PFSK-1 (cell line): ENCODE measurements around the gene OR4D1.
A peak's percentile ranks its signal among the peaks of the same experiment; 100 is the strongest.

Experiments used
- FOXP2 ChIP-seq: optimal IDR thresholded peaks from 2 replicates; pipeline ENCODE3; 2011; ENCODE audit warnings: borderline replicate concordance, control low read depth, inconsistent platforms; ENCODE audit not compliant: insufficient read depth; ENCODE audit errors: extremely low read length, extremely low read depth
- POLR2AphosphoS5 ChIP-seq: IDR thresholded peaks from 2 replicates; pipeline ENCODE4 v1.6.1; 2012; ENCODE audit warnings: low read depth, mild to moderate bottlenecking, control low read depth, low read length, moderate library complexity
- REST ChIP-seq, 2 experiments: IDR thresholded peaks; 2 replicates each; pipeline versions ENCODE4 v1.6.1 to v1.8.0; 2011 to 2012; ENCODE audit warnings: low read depth in 2 of 2, low read length in 2 of 2, control low read depth in 1 of 2, inconsistent platforms in 1 of 2, mild to moderate bottlenecking in 1 of 2, moderate library complexity in 1 of 2; ENCODE audit not compliant: insufficient read depth in 1 of 2
- SIN3A ChIP-seq: IDR thresholded peaks from 2 replicates; pipeline ENCODE4 v1.6.1; 2012; ENCODE audit warnings: mild to moderate bottlenecking, low read length, moderate library complexity, borderline replicate concordance; ENCODE audit not compliant: insufficient read depth
- TAF1 ChIP-seq: IDR thresholded peaks from 2 replicates; pipeline ENCODE4 v1.6.1; 2012; ENCODE audit warnings: low read length, control low read depth, borderline replicate concordance; ENCODE audit not compliant: insufficient read depth

Gene OR4D1

DNA sequence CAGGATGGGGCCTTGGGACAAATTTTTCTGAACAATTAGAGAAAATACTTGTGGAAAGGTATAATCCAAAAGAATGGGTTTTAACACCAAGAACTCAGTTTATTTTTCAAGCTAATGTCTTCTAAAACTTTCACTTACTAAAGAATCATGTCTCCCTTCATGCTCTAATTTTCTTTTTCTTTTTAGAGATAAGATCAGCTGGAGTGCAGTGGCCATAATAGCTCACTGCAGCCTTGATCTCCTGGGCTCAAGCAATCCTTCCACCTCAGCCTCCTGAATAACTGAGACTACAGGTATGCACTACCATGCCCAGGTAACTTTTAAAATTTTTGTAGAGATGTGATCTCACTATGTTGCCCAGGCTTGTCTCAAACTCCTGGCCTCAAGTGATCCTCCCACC is 5.5 kb downstream of the OR4D1 start:
- TF ChIP-seq POLR2AphosphoS5 (no peak), FOXP2 (no peak), REST (IDR thresholded peaks at IDR 0.05; ENCODE audit: insufficient read depth in 1 of 2, low read depth in 2 of 2, low read length in 2 of 2) (no peak), TAF1 (no peak), SIN3A (no peak)

DNA sequence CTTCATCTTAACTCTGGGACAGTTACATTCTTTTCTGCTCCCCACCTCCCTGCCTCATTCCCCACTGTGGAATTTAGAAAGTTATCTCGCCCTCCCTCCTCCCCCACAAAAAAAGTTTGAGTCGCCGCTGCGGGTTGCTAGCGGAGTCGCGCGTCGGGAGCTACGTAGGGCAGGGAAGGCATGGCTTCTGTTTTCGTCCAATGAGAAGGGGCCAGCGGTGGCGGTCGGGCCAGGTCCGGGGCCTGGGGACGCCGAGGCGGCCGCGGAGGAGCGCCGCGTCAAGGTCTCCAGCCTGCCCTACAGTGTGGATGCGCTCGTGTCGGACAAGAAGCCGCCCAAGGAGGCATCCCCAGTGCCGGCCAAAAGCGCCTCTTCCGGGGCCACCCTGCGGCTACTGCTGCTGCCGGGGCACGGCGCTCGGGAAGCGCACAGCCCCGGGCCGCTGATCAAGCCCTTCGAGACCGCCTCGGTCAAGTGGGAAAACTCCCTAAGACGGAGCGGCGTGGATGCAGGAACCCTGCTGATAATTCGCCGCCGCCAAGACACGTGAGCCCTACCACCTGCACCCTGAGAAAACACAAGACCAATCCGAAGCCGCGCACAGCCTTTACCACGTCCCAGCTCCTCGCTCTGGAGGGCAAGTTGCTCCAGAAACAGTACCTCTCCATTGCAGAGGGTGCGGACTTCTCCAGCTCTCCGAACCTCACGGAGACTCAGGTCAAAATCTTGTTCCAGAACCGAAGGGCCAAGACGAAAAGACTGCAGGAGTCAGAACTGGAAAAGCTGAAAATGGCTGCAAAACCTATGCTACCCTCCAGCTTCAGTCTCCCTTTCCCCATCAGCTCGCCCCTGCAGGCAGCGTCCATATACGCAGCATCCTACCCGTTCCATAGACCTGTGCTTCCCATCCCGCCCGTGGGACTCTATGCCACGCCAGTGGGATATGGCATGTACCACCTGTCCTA is 8.9 kb downstream of the OR4D1 start:
- no peak for TF ChIP-seq TAF1
- TF ChIP-seq REST (IDR thresholded peaks at IDR 0.05; ENCODE audit: insufficient read depth in 1 of 2, low read depth in 2 of 2, low read length in 2 of 2), result no peak
- no peak for TF ChIP-seq SIN3A
- TF ChIP-seq POLR2AphosphoS5, result no peak
- TF ChIP-seq FOXP2, result no peak

DNA sequence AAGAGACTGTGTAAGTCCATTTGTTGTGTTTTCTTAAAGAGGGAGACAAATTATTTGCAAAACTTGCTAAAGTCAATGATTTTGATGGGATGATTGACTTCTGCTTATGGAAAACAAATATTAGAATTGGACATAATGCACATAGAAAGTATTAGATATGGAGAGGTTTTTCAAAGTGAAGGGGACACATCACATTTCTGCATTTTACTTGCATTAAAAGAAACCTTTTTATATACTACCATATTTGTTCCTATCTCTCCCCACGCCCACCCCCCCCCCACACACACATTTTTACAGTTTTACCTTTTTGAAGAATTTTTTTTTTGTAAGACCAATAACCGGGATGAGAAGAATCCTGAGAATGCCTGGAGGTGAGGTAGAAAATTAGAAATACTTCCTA is 10.0 kb downstream of the OR4D1 start:
- TF ChIP-seq TAF1 (no peak), SIN3A (no peak), FOXP2 (no peak)

DNA sequence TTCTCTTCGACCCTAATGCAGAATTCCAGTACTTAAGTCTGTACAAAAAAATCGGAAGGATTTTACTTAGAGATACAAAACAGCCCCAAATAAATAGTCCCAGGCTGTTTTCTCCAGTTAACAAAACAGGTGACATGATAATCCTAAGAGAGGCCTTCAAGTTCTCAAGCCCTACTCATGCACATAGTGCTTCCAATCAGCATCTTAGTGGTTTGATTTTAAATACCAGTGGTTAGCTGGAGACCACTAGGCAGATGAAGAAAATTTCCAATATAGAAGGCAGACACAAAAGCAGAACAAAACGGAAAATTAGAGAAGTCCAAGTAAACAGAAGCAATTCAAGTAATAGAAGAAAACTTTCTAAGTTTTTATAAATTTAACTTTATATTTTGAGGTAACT is 13.4 kb downstream of the OR4D1 start:
- TF ChIP-seq TAF1 (no peak), POLR2AphosphoS5 (no peak), FOXP2 (no peak), SIN3A (no peak), REST (IDR thresholded peaks at IDR 0.05; ENCODE audit: insufficient read depth in 1 of 2, low read depth in 2 of 2, low read length in 2 of 2) (no peak)

- no peak for TF ChIP-seq FOXP2
- TF ChIP-seq REST (IDR thresholded peaks at IDR 0.05; ENCODE audit: insufficient read depth in 1 of 2, low read depth in 2 of 2, low read length in 2 of 2), result peak; percentile 65 to 88; a peak in 3 of 4 replicates
Measured at GRCh38 chr17:58165981-58166380, 17.8 kb downstream of the OR4D1 start.
